ENCODE results near the gene BACH2. TPM values are rescaled to one million over a fixed set of nuclear protein-coding genes. Genes with fewer than 3 reads are reported as not detected.
A peak's percentile ranks its signal among the peaks of the same experiment; 100 is the strongest.

BACH2 gene
- polyA plus RNA-seq, 6 donors from 2014 or later, result 31.0 to 130 (median 78.4) TPM

GRCh38 chr6:90105506-90106170, 191.0 kb downstream of the BACH2 start:
- DNase-seq (no peak), ATAC-seq (ENCODE audit: low read depth in 2 of 2) (no peak)
- H3K4me1 Mint-ChIP-seq, result peaks cover 70 to 90% (median 76%) of the 10 kb centered on the region in 3 donors
- H3K36me3 Mint-ChIP-seq, result peaks cover 31 to 39% of the 10 kb centered on the region in 2 donors
- H3K27me3 Mint-ChIP-seq, result no peaks in the 10 kb centered on the region
- peak overlapping the region in 5 of 6 donors; percentile 12 to 29 (median 26) for H3K27ac Mint-ChIP-seq
- H3K4me3 Mint-ChIP-seq, result peak overlapping the region in 1 of 8 donors; percentile 31
- peaks cover 0 to 5% (median 0%) of the 10 kb centered on the region in 7 donors for H3K9me3 Mint-ChIP-seq

GRCh38 chr6:90103056-90103800, 193.4 kb downstream of the BACH2 start:
- no peak for DNase-seq
- Mint-ChIP-seq H3K4me1 (peaks cover 71 to 90% (median 73%) of the 10 kb centered on the region in 3 donors), H3K9me3 (peaks cover 0 to 3% (median 0%) of the 10 kb centered on the region in 7 donors), H3K27me3 (no peaks in the 10 kb centered on the region), H3K27ac (peak overlapping the region in 5 of 6 donors; percentile 9 to 92 (median 81)), H3K4me3 (peak overlapping the region in 4 of 8 donors; percentile 16 to 69 (median 46)), H3K36me3 (peaks cover 27 to 33% of the 10 kb centered on the region in 2 donors)
- ATAC-seq (ENCODE audit: low read depth in 2 of 2), result peak; percentile 47 to 60

- Mint-ChIP-seq H3K27ac (peak overlapping the region in 5 of 6 donors; percentile 18 to 77 (median 70)), H3K9me3 (peaks cover 0 to 3% (median 0%) of the 10 kb centered on the region in 7 donors), H3K27me3 (no peaks in the 10 kb centered on the region), H3K4me1 (peaks cover 75 to 89% (median 75%) of the 10 kb centered on the region in 3 donors), H3K4me3 (peak overlapping the region in 4 of 8 donors; percentile 13 to 75 (median 58)), H3K36me3 (peaks cover 27 to 33% of the 10 kb centered on the region in 2 donors)
- peak; percentile 27 for DNase-seq
- ATAC-seq (ENCODE audit: low read depth in 2 of 2), result peak; percentile 39 to 65
Observed at GRCh38 chr6:90101403-90101802, 195.2 kb downstream of the BACH2 start.

- H3K27me3 Mint-ChIP-seq, result no peaks in the 10 kb centered on the region
- H3K27ac Mint-ChIP-seq, result peak overlapping the region in 3 of 6 donors; percentile 77 to 98 (median 85)
- no peak for DNase-seq
- peaks cover 0 to 3% (median 0%) of the 10 kb centered on the region in 7 donors for H3K9me3 Mint-ChIP-seq
- peak overlapping the region in 2 of 8 donors; percentile 6 to 36 for H3K4me3 Mint-ChIP-seq
- peaks cover 82 to 92% (median 87%) of the 10 kb centered on the region in 3 donors for H3K4me1 Mint-ChIP-seq
- ATAC-seq (ENCODE audit: low read depth in 2 of 2), result no peak
- peaks cover 27 to 33% of the 10 kb centered on the region in 2 donors for H3K36me3 Mint-ChIP-seq
Observed at GRCh38 chr6:90100059-90100665, 196.5 kb downstream of the BACH2 start.

- ATAC-seq (ENCODE audit: low read depth in 2 of 2) (no peak), DNase-seq (no peak)
- Mint-ChIP-seq H3K36me3 (peaks cover 20 to 21% of the 10 kb centered on the region in 2 donors), H3K9me3 (peaks cover 0 to 3% (median 0%) of the 10 kb centered on the region in 7 donors), H3K4me1 (peaks cover 84 to 96% (median 90%) of the 10 kb centered on the region in 3 donors), H3K27me3 (no peaks in the 10 kb centered on the region), H3K27ac (peak overlapping the region in 5 of 6 donors; percentile 18 to 91 (median 85)), H3K4me3 (peak overlapping the region in 6 of 8 donors; percentile 21 to 71 (median 32))
Observed at GRCh38 chr6:90098627-90099026, 198.0 kb downstream of the BACH2 start.

- ATAC-seq (ENCODE audit: low read depth in 2 of 2) (peak; percentile 18 to 42), DNase-seq (no peak)
- Mint-ChIP-seq H3K36me3 (peaks cover 14 to 15% of the 10 kb centered on the region in 2 donors), H3K4me1 (peaks cover 80 to 96% (median 87%) of the 10 kb centered on the region in 3 donors), H3K9me3 (peaks cover 0 to 3% (median 0%) of the 10 kb centered on the region in 7 donors), H3K27ac (peak overlapping the region; percentile 18 to 91 (median 54)), H3K4me3 (peak overlapping the region in 7 of 8 donors; percentile 8 to 71 (median 25)), H3K27me3 (no peaks in the 10 kb centered on the region)
Observed at GRCh38 chr6:90098001-90098531, 198.6 kb downstream of the BACH2 start.

- H3K27ac Mint-ChIP-seq, result peak overlapping the region in 4 of 6 donors; percentile 80 to 91 (median 90)
- no peak for DNase-seq
- peaks cover 0 to 3% (median 0%) of the 10 kb centered on the region in 7 donors for H3K9me3 Mint-ChIP-seq
- peaks cover 75 to 98% (median 91%) of the 10 kb centered on the region in 3 donors for H3K4me1 Mint-ChIP-seq
- H3K27me3 Mint-ChIP-seq, result no peaks in the 10 kb centered on the region
- ATAC-seq (ENCODE audit: low read depth in 2 of 2), result no peak
- peaks cover 12 to 13% of the 10 kb centered on the region in 2 donors for H3K36me3 Mint-ChIP-seq
- peak overlapping the region in 4 of 8 donors; percentile 9 to 33 (median 19) for H3K4me3 Mint-ChIP-seq
Observed at GRCh38 chr6:90097356-90097755, 199.3 kb downstream of the BACH2 start.

GRCh38 chr6:90096818-90097217, 199.8 kb downstream of the BACH2 start:
- H3K4me3 Mint-ChIP-seq, result peak overlapping the region in 5 of 8 donors; percentile 9 to 63 (median 22)
- ATAC-seq (ENCODE audit: low read depth in 2 of 2) (no peak), DNase-seq (no peak)
- H3K36me3 Mint-ChIP-seq, result peaks cover 12 to 13% of the 10 kb centered on the region in 2 donors
- H3K9me3 Mint-ChIP-seq, result peaks cover 0 to 3% (median 0%) of the 10 kb centered on the region in 7 donors
- peaks cover 71 to 95% (median 85%) of the 10 kb centered on the region in 3 donors for H3K4me1 Mint-ChIP-seq
- H3K27ac Mint-ChIP-seq, result peak overlapping the region; percentile 71 to 91 (median 84)
- H3K27me3 Mint-ChIP-seq, result no peaks in the 10 kb centered on the region

GRCh38 chr6:90095788-90096187, 200.9 kb downstream of the BACH2 start:
- Mint-ChIP-seq H3K36me3 (peaks cover 4 to 8% of the 10 kb centered on the region in 2 donors), H3K4me3 (peak overlapping the region in 4 of 8 donors; percentile 9 to 61 (median 38)), H3K27ac (peak overlapping the region; percentile 47 to 90 (median 81)), H3K9me3 (peaks cover 0 to under 1% (median 0%) of the 10 kb centered on the region in 7 donors), H3K27me3 (no peaks in the 10 kb centered on the region), H3K4me1 (peaks cover 65 to 84% (median 77%) of the 10 kb centered on the region in 3 donors)
- DNase-seq, result no peak
- no peak for ATAC-seq (ENCODE audit: low read depth in 2 of 2)

GRCh38 chr6:90095145-90095544, 201.5 kb downstream of the BACH2 start:
- Mint-ChIP-seq H3K4me3 (peak overlapping the region in 5 of 8 donors; percentile 9 to 36 (median 16)), H3K9me3 (no peaks in the 10 kb centered on the region), H3K4me1 (peaks cover 64 to 85% (median 79%) of the 10 kb centered on the region in 3 donors), H3K27me3 (no peaks in the 10 kb centered on the region), H3K36me3 (peaks cover 0 to 9% of the 10 kb centered on the region in 2 donors), H3K27ac (peak overlapping the region in 5 of 6 donors; percentile 9 to 87 (median 66))
- ATAC-seq (ENCODE audit: low read depth in 2 of 2) (no peak), DNase-seq (no peak)

- Mint-ChIP-seq H3K4me1 (peaks cover 51 to 81% (median 71%) of the 10 kb centered on the region in 3 donors), H3K36me3 (peaks cover 0 to 17% of the 10 kb centered on the region in 2 donors), H3K27ac (peak overlapping the region; percentile 41 to 87 (median 59)), H3K9me3 (no peaks in the 10 kb centered on the region), H3K27me3 (no peaks in the 10 kb centered on the region), H3K4me3 (peak overlapping the region in 1 of 8 donors; percentile 2)
- ATAC-seq (ENCODE audit: low read depth in 2 of 2), result peak; percentile 32 to 36
- no peak for DNase-seq
Observed at GRCh38 chr6:90093558-90094073, 203.0 kb downstream of the BACH2 start.

GRCh38 chr6:90090866-90091265, 205.8 kb downstream of the BACH2 start:
- H3K4me1 Mint-ChIP-seq, result peaks cover 40 to 63% (median 59%) of the 10 kb centered on the region in 3 donors
- H3K4me3 Mint-ChIP-seq, result no peak overlapping the region
- no peak for ATAC-seq (ENCODE audit: low read depth in 2 of 2)
- H3K9me3 Mint-ChIP-seq, result no peaks in the 10 kb centered on the region
- peaks cover 18 to 35% of the 10 kb centered on the region in 2 donors for H3K36me3 Mint-ChIP-seq
- H3K27ac Mint-ChIP-seq, result peak overlapping the region in 5 of 6 donors; percentile 5 to 75 (median 41)
- H3K27me3 Mint-ChIP-seq, result no peaks in the 10 kb centered on the region
- DNase-seq, result no peak
